Upper lobe of left lung (tissue), 6 donors: Measurements from ENCODE around the gene TSPEAR. TPM values are rescaled to one million over a fixed set of nuclear protein-coding genes. Genes with fewer than 3 reads are reported as not detected.

ENCODE experiments used
- ATAC-seq, 2 donors: fragments of 200-7000 bp; cut with Tn5 transposase; one replicate each; pipeline ENCODE4 v1.9.1; 2022; ENCODE audit warnings: mild to moderate bottlenecking in 2 of 2, moderate library complexity in 2 of 2; ENCODE audit not compliant: low FRiP score in 2 of 2
- DNase-seq, 2 donors: peaks; one replicate each; pipeline ENCODE4 v3.0.0-alpha.2; 2019 to 2020
- H3K27ac ChIP-seq, 4 donors: fragments of 200-600 bp; sonication (generic); one replicate each; pipeline ENCODE4 v1.5.1; 2016 to 2019
- H3K27me3 ChIP-seq, 4 donors: fragments of 200-600 bp; sonication (generic); one replicate each; pipeline ENCODE4 v1.5.1; 2017 to 2019
- H3K36me3 ChIP-seq, 4 donors: fragments of 200-600 bp; sonication (generic); one replicate each; pipeline ENCODE4 v1.5.1; 2016 to 2019
- H3K4me1 ChIP-seq, 4 donors: fragments of 200-600 bp; sonication (generic); one replicate each; pipeline ENCODE4 v1.5.1; 2018 to 2019
- H3K4me3 ChIP-seq, 4 donors: fragments of 200-600 bp; sonication (generic); one replicate each; pipeline ENCODE4 v1.5.1; 2017 to 2019; ENCODE audit warnings: mild to moderate bottlenecking in 2 of 4, moderate library complexity in 1 of 4
- H3K9me3 ChIP-seq, 4 donors: fragments of 200-600 bp; sonication (generic); one replicate each; pipeline ENCODE4 v1.5.1; 2018 to 2019
- CTCF ChIP-seq, 6 experiments: fragments of 450-650 bp in 4 of 6; fragments of 200-600 bp in 2 of 6; sonication (generic) in 2 of 6; IDR thresholded peaks; one replicate each; pipeline ENCODE4 v1.5.1; 2016 to 2019; ENCODE audit warnings: antibody characterized with exemption in 6 of 6
- EP300 ChIP-seq, 4 donors: sonication (generic); formaldehyde crosslinking; IDR thresholded peaks; one replicate each; pipeline ENCODE4 v1.5.1; 2017; ENCODE audit warnings: antibody characterized with exemption in 4 of 4, control low read depth in 2 of 4
- POLR2A ChIP-seq, 4 donors: fragments of 450-650 bp; IDR thresholded peaks; one replicate each; pipeline ENCODE4 v1.5.1; 2016 to 2017; ENCODE audit warnings: antibody characterized with exemption in 4 of 4, mild to moderate bottlenecking in 2 of 4
- POLR2AphosphoS5 ChIP-seq, 2 donors: sonication (generic); formaldehyde crosslinking; IDR thresholded peaks; one replicate each; pipeline ENCODE4 v1.5.1; 2017; ENCODE audit warnings: antibody characterized with exemption in 2 of 2
- WGBS, 2 donors: methylation state at CpG; one replicate each; pipeline ENCODE4 v1.1.5; 2017 to 2018; 5-methylcytosine and 5-hydroxymethylcytosine counted together
- total RNA-seq, 6 donors: library from RNA; depleted of rRNA in 4 of 6; stranded (reverse); fragments of >200 nt in 4 of 6; gene quantifications; one replicate each; pipeline versions ENCODE4 v1.1.0 to v1.2.1, GENCODE V29; 2016 to 2021
- donor health status: DM: no; HTN: no; CAD: no; lungs with moderate emphysema.
- donor health status: DM: no; HTN: yes; CAD: no; lungs with severe emphysema.

Gene TSPEAR
- total RNA-seq, 6 donors from 2014 or later: 0.14 to 0.17 TPM; not detected in 4

- no peaks in the 10 kb centered on the region for H3K27me3 ChIP-seq
- no peak overlapping the region for H3K4me3 ChIP-seq
- 19 to 40% methylated on average over 1 to 22 of the region's 36 CpGs for WGBS, 2 donors
- DNase-seq: peak; percentile 62 to 94
- TF ChIP-seq CTCF (IDR thresholded peaks at IDR 0.05) (peak; percentile 60 to 92 (median 84)), POLR2AphosphoS5 (IDR thresholded peaks at IDR 0.05) (no peak)
- no peaks in the 10 kb centered on the region for H3K9me3 ChIP-seq
- peaks cover 0 to 12% (median 10%) of the 10 kb centered on the region in 4 donors for H3K4me1 ChIP-seq
- no peaks in the 10 kb centered on the region for H3K36me3 ChIP-seq
- H3K27ac ChIP-seq: no peak overlapping the region
- ATAC-seq: peak; percentile 58 to 62
Measured at GRCh38 chr21:44510508-44511218, 200.7 kb downstream of the TSPEAR start.

GRCh38 chr21:44510109-44510507 lies 201.3 kb downstream of the TSPEAR start:
- peaks cover 0 to 12% (median 10%) of the 10 kb centered on the region in 4 donors for H3K4me1 ChIP-seq
- H3K4me3 ChIP-seq: no peak overlapping the region
- WGBS, 2 donors: 71% methylated on average over 18 of the region's 18 CpGs; no CpG with 5 or more reads in 1 of the 2 donors
- no peak for DNase-seq
- no peaks in the 10 kb centered on the region for H3K27me3 ChIP-seq
- no peaks in the 10 kb centered on the region for H3K9me3 ChIP-seq
- TF ChIP-seq EP300 (IDR thresholded peaks at IDR 0.05) (no peak), POLR2A (IDR thresholded peaks at IDR 0.05) (no peak)
- no peaks in the 10 kb centered on the region for H3K36me3 ChIP-seq
- H3K27ac ChIP-seq: no peak overlapping the region
- no peak for ATAC-seq

GRCh38 chr21:44509539-44509938 lies 201.8 kb downstream of the TSPEAR start:
- ATAC-seq: peak; percentile 43 to 83
- H3K27me3 ChIP-seq: no peaks in the 10 kb centered on the region

GRCh38 chr21:44508711-44509445 lies 202.5 kb downstream of the TSPEAR start:
- ATAC-seq (no peak), DNase-seq (no peak)
- Histone ChIP-seq H3K27me3 (no peaks in the 10 kb centered on the region), H3K27ac (no peak overlapping the region), H3K9me3 (no peaks in the 10 kb centered on the region), H3K4me3 (no peak overlapping the region), H3K36me3 (no peaks in the 10 kb centered on the region), H3K4me1 (peaks cover 0 to 12% (median 10%) of the 10 kb centered on the region in 4 donors)
- TF ChIP-seq POLR2A (IDR thresholded peaks at IDR 0.05) (no peak), POLR2AphosphoS5 (IDR thresholded peaks at IDR 0.05) (no peak), CTCF (IDR thresholded peaks at IDR 0.05) (no peak), EP300 (IDR thresholded peaks at IDR 0.05) (no peak)
- 79 to 88% methylated on average over 19 to 30 of the region's 30 CpGs for WGBS, 2 donors

More at GRCh38 chr21:44509539-44509938, 201.8 kb downstream of the TSPEAR start:
- Histone ChIP-seq H3K36me3 (no peaks in the 10 kb centered on the region), H3K4me3 (no peak overlapping the region), H3K9me3 (no peaks in the 10 kb centered on the region), H3K27ac (no peak overlapping the region), H3K4me1 (peaks cover 0 to 12% (median 10%) of the 10 kb centered on the region in 4 donors)
- WGBS, 2 donors: 71 to 77% methylated on average over 10 to 12 of the region's 12 CpGs
- peak; percentile 83 to 88 for DNase-seq
- TF ChIP-seq EP300 (IDR thresholded peaks at IDR 0.05) (no peak), CTCF (IDR thresholded peaks at IDR 0.05) (peak in 5 of 6 experiments; percentile 12 to 79 (median 57))

- DNase-seq (no peak), ATAC-seq (no peak)
- Histone ChIP-seq H3K9me3 (no peaks in the 10 kb centered on the region), H3K27ac (no peak overlapping the region), H3K27me3 (no peaks in the 10 kb centered on the region), H3K4me3 (no peak overlapping the region), H3K4me1 (peaks cover 0 to 12% (median 10%) of the 10 kb centered on the region in 4 donors), H3K36me3 (no peaks in the 10 kb centered on the region)
- 79 to 92% methylated on average over 8 to 9 of the region's 9 CpGs for WGBS, 2 donors
- TF ChIP-seq CTCF (IDR thresholded peaks at IDR 0.05) (no peak), POLR2A (IDR thresholded peaks at IDR 0.05) (no peak), POLR2AphosphoS5 (IDR thresholded peaks at IDR 0.05) (no peak), EP300 (IDR thresholded peaks at IDR 0.05) (no peak)
Measured at GRCh38 chr21:44508426-44508710, 203.0 kb downstream of the TSPEAR start.
